H9 (cell line): Measurements from ENCODE around the gene ARHGAP10. TPM values are rescaled to one million over a fixed set of nuclear protein-coding genes. Genes with fewer than 3 reads are reported as not detected.

Source experiments
- DNase-seq: peaks from one replicate; pipeline ENCODE4 v3.0.0-alpha.2; 2017
- H2AFZ ChIP-seq: one replicate; pipeline ENCODE4 v1.6.1; 2013; ENCODE audit warnings: mild to moderate bottlenecking, low read length, control low read depth, moderate library complexity
- H2AK5ac ChIP-seq: 2 replicates; pipeline ENCODE4 v1.6.1; 2013; ENCODE audit warnings: low read length, control low read depth, mixed read lengths; ENCODE audit not compliant: insufficient read length
- H2BK120ac ChIP-seq: one replicate; pipeline ENCODE4 v1.6.1; 2013; ENCODE audit warnings: low read depth, mild to moderate bottlenecking, low read length, control low read depth, inconsistent platforms; ENCODE audit not compliant: poor library complexity, severe bottlenecking
- H2BK12ac ChIP-seq: 2 replicates; pipeline ENCODE4 v1.6.1; 2013; ENCODE audit warnings: low read length, control low read depth, mixed read lengths, low read depth; ENCODE audit not compliant: insufficient read length
- H2BK15ac ChIP-seq: 2 replicates; pipeline ENCODE4 v1.6.1; 2013; ENCODE audit warnings: low read depth, low read length, control low read depth
- H2BK20ac ChIP-seq: one replicate; pipeline ENCODE4 v1.6.1; 2013; ENCODE audit warnings: low read depth, mild to moderate bottlenecking, low read length, control low read depth, inconsistent platforms; ENCODE audit not compliant: poor library complexity, severe bottlenecking
- H2BK5ac ChIP-seq: 2 replicates; pipeline ENCODE4 v1.6.1; 2013; ENCODE audit warnings: low read length, control low read depth, mixed read lengths; ENCODE audit not compliant: insufficient read length
- H3K14ac ChIP-seq: 2 replicates; pipeline ENCODE4 v1.6.1; 2013; ENCODE audit warnings: low read length, control low read depth; ENCODE audit not compliant: insufficient read depth
- H3K18ac ChIP-seq: 2 replicates; pipeline ENCODE4 v1.6.1; 2013; ENCODE audit warnings: low read depth, mild to moderate bottlenecking, mixed read lengths, low read length, control low read depth; ENCODE audit not compliant: insufficient read length
- H3K23ac ChIP-seq: 2 replicates; pipeline ENCODE4 v1.6.1; 2013; ENCODE audit warnings: low read length, control low read depth, mixed read lengths, low read depth; ENCODE audit not compliant: insufficient read length
- H3K23me2 ChIP-seq: 2 replicates; pipeline ENCODE4 v1.6.1; 2013; ENCODE audit warnings: low read depth, mild to moderate bottlenecking, mixed read lengths, low read length, control low read depth; ENCODE audit not compliant: insufficient read length, poor library complexity, severe bottlenecking
- H3K27ac ChIP-seq: 2 replicates; pipeline ENCODE4 v1.5.1; 2013; ENCODE audit warnings: low read length, control low read depth, mixed read lengths, low read depth; ENCODE audit not compliant: insufficient read length
- H3K27me3 ChIP-seq: 2 replicates; pipeline ENCODE4 v1.6.1; 2013; ENCODE audit warnings: low read length, control low read depth, inconsistent platforms; ENCODE audit not compliant: insufficient read depth
- H3K4ac ChIP-seq: 2 replicates; pipeline ENCODE4 v1.6.1; 2013; ENCODE audit warnings: low read depth, mild to moderate bottlenecking, control low read depth, inconsistent platforms, low read length, moderate library complexity
- H3K4me1 ChIP-seq: 2 replicates; pipeline ENCODE4 v1.6.1; 2013; ENCODE audit warnings: low read length, control low read depth, inconsistent platforms; ENCODE audit not compliant: insufficient read depth
- H3K4me2 ChIP-seq: 2 replicates; pipeline ENCODE4 v1.6.1; 2013; ENCODE audit warnings: low read length, control low read depth, mixed read lengths; ENCODE audit not compliant: insufficient read length, insufficient read depth
- H3K56ac ChIP-seq: 2 replicates; pipeline ENCODE4 v1.6.1; 2013; ENCODE audit warnings: low read depth, mild to moderate bottlenecking, mixed read lengths, low read length, control low read depth; ENCODE audit not compliant: insufficient read length
- H3K79me1 ChIP-seq: 2 replicates; pipeline ENCODE4 v1.6.1; 2013; ENCODE audit warnings: low read depth, mild to moderate bottlenecking, moderate library complexity, low read length, control low read depth, inconsistent platforms; ENCODE audit not compliant: insufficient read depth, poor library complexity, severe bottlenecking
- H3K79me2 ChIP-seq: 2 replicates; pipeline ENCODE4 v1.6.1; 2013; ENCODE audit warnings: low read length, control low read depth, inconsistent platforms; ENCODE audit not compliant: insufficient read depth
- H3K9ac ChIP-seq: 2 replicates; pipeline ENCODE4 v1.6.1; 2013; ENCODE audit warnings: low read length, control low read depth, mixed read lengths; ENCODE audit not compliant: insufficient read length; ENCODE audit errors: extremely low read depth
- H3K9me3 ChIP-seq: one replicate; pipeline ENCODE4 v1.6.1; 2013; ENCODE audit warnings: low read depth, low read length, inconsistent platforms; ENCODE audit not compliant: control insufficient read depth
- H3T11ph ChIP-seq: one replicate; pipeline ENCODE4 v1.6.1; 2013; ENCODE audit warnings: mild to moderate bottlenecking, low read length, control low read depth, inconsistent platforms
- H4K20me1 ChIP-seq: one replicate; pipeline ENCODE4 v1.6.1; 2013; ENCODE audit not compliant: control insufficient read depth, insufficient read length, insufficient read depth
- H4K5ac ChIP-seq: 2 replicates; pipeline ENCODE4 v1.6.1; 2013; ENCODE audit warnings: low read depth, mild to moderate bottlenecking, mixed read lengths, low read length, control low read depth; ENCODE audit not compliant: insufficient read length
- H4K8ac ChIP-seq: replicated peaks from 2 replicates; pipeline ENCODE4 v1.6.1; 2013; ENCODE audit warnings: low read length, control low read depth, mixed read lengths, low read depth; ENCODE audit not compliant: insufficient read length
- H4K91ac ChIP-seq: 2 replicates; pipeline ENCODE4 v1.6.1; 2013; ENCODE audit warnings: low read depth, mild to moderate bottlenecking, moderate library complexity, mixed read lengths, low read length, control low read depth; ENCODE audit not compliant: insufficient read length
- H3K27ac Mint-ChIP-seq, 3 experiments: 2 replicates in 2 of 3; 3 replicates in 1 of 3; pipeline ENCODE4 v1.8.0; 2020 to 2021; ENCODE audit warnings: mixed read lengths in 3 of 3, mild to moderate bottlenecking in 1 of 3, moderate library complexity in 1 of 3
- H3K27me3 Mint-ChIP-seq: 2 replicates; pipeline ENCODE4 v1.8.0; 2021; ENCODE audit warnings: low read depth, mild to moderate bottlenecking, moderate library complexity, mixed read lengths
- H3K36me3 Mint-ChIP-seq, 3 experiments: 2 replicates in 2 of 3; 3 replicates in 1 of 3; pipeline ENCODE4 v1.8.0; 2020 to 2021; ENCODE audit warnings: low read depth in 3 of 3, mixed read lengths in 3 of 3; ENCODE audit not compliant: insufficient read depth in 1 of 3
- H3K4me1 Mint-ChIP-seq, 2 experiments: 2 replicates each; pipeline ENCODE4 v1.8.0; 2020; ENCODE audit warnings: mixed read lengths in 2 of 2
- H3K4me3 Mint-ChIP-seq, 2 experiments: 2 replicates in 1 of 2; 3 replicates in 1 of 2; pipeline ENCODE4 v1.8.0; 2020 to 2021; ENCODE audit warnings: mild to moderate bottlenecking in 2 of 2, mixed read lengths in 2 of 2, moderate library complexity in 1 of 2
- H3K9me3 Mint-ChIP-seq, 2 experiments: 2 replicates in 1 of 2; 3 replicates in 1 of 2; pipeline ENCODE4 v1.8.0; 2020; ENCODE audit warnings: mild to moderate bottlenecking in 2 of 2, mixed read lengths in 2 of 2, moderate library complexity in 1 of 2
- WGBS: extraction: QIAGEN DNeasy Blood & Tissue Kit; methylation state at CpG from one replicate; pipeline ENCODE4 v1.1.7; 2013; ENCODE audit warnings: missing lambda C conversion rate, low lambda C conversion rate, mixed read lengths; ENCODE audit not compliant: insufficient read length; ENCODE audit errors: extremely low coverage; 5-methylcytosine and 5-hydroxymethylcytosine counted together
- total RNA-seq: library from RNA; stranded (reverse); gene quantifications from 2 replicates; pipeline ENCODE4 v1.2.1, GENCODE V29; 2021
- TF ChIP-seq, protein P1 (sequence below): fragments of 200-600 bp; sonication (generic); conservative IDR thresholded peaks from 3 replicates; pipeline ENCODE4 v1.8.0; 2021; ENCODE audit warnings: antibody characterized with exemption, mild to moderate bottlenecking

The ARHGAP10 gene
- total RNA-seq, 1 experiment from 2014 or later = 7.8 TPM

DNA sequence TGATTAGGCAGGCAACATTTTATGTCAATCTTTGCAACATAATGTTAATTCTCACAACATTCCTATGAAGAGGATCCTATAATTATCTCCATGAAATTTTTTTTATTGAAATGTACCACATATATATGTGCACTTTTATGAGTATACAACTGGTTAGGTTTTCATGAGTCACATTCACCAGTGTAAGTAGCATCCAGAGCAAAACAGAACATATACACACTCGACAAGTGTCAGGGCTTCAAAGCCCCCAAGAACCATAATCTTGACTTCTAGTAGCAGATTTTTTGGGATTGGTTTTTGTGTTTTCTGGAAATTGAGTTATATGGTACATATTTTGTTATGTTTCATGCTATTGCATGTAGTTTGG, 62.4 kb downstream of the ARHGAP10 start:
- Mint-ChIP-seq H3K4me1 (peaks cover 5 to 10% of the 10 kb centered on the region in 2 experiments), H3K4me3 (no peak overlapping the region), H3K27me3 (no peaks in the 10 kb centered on the region), H3K27ac (no peak overlapping the region), H3K9me3 (no peaks in the 10 kb centered on the region), H3K36me3 (no peaks in the 10 kb centered on the region)
- Histone ChIP-seq H3T11ph (no peak overlapping the region), H3K27ac (no peak overlapping the region), H3K18ac (no peak overlapping the region), H2BK120ac (no peak overlapping the region), H3K4me2 (no peak overlapping the region), H4K5ac (no peak overlapping the region), H3K79me1 (no peaks in the 10 kb centered on the region), H2BK5ac (no peak overlapping the region), H3K14ac (no peak overlapping the region), H4K8ac (no peak overlapping the region), H3K9me3 (no peaks in the 10 kb centered on the region), H3K27me3 (no peaks in the 10 kb centered on the region), H3K9ac (no peak overlapping the region), H3K79me2 (no peaks in the 10 kb centered on the region), H2BK15ac (no peak overlapping the region), H3K56ac (no peak overlapping the region), H3K4ac (no peak overlapping the region), H4K20me1 (no peaks in the 10 kb centered on the region), H3K23me2 (no peaks in the 10 kb centered on the region), H2AK5ac (no peak overlapping the region), H2BK20ac (no peak overlapping the region), H3K4me1 (no peaks in the 10 kb centered on the region), H3K23ac (no peak overlapping the region), H4K91ac (no peak overlapping the region), H2AFZ (no peak overlapping the region), H2BK12ac (no peak overlapping the region)
- TF ChIP-seq, protein P1, sequence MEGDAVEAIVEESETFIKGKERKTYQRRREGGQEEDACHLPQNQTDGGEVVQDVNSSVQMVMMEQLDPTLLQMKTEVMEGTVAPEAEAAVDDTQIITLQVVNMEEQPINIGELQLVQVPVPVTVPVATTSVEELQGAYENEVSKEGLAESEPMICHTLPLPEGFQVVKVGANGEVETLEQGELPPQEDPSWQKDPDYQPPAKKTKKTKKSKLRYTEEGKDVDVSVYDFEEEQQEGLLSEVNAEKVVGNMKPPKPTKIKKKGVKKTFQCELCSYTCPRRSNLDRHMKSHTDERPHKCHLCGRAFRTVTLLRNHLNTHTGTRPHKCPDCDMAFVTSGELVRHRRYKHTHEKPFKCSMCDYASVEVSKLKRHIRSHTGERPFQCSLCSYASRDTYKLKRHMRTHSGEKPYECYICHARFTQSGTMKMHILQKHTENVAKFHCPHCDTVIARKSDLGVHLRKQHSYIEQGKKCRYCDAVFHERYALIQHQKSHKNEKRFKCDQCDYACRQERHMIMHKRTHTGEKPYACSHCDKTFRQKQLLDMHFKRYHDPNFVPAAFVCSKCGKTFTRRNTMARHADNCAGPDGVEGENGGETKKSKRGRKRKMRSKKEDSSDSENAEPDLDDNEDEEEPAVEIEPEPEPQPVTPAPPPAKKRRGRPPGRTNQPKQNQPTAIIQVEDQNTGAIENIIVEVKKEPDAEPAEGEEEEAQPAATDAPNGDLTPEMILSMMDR = no peak
- no peak for DNase-seq
- no CpG with 5 or more reads among the region's 1 CpG for WGBS
